GM13977 (cell line): ENCODE results near the gene ZFAND3.
"Not testable (repeated sequence)": the region's sequence is repeated elsewhere in the genome, so short reads cannot be mapped to it uniquely, and the experiment has no call there.

Experiments
- DNase-seq: peaks from one replicate; pipeline ENCODE4 v3.0.0; 2012; ENCODE audit warnings: low spot score
- in situ Hi-C: fragments of 300-500 bp; cut with MboI; formaldehyde crosslinking; loops from one replicate; pipeline ENCODE4 v1.12.0; 2022; ENCODE audit warnings: low sequenced_read_pairs, low pct_unique_long_range_greater_than_20kb, mixed read lengths, inconsistent platforms; ENCODE audit not compliant: unreplicated experiment
- TF ChIP-seq, protein P1 (sequence below): IDR thresholded peaks from 2 replicates; pipeline ENCODE4 v1.5.1; 2012; ENCODE audit warnings: mild to moderate bottlenecking, control low read depth; ENCODE audit not compliant: insufficient read depth; ENCODE audit errors: extremely low read depth, missing control alignments

The ZFAND3 gene

GRCh38 chr6:37889051-37889450 is 69.5 kb downstream of the ZFAND3 start:
- in situ Hi-C loops: no loop called here
- TF ChIP-seq, protein P1, sequence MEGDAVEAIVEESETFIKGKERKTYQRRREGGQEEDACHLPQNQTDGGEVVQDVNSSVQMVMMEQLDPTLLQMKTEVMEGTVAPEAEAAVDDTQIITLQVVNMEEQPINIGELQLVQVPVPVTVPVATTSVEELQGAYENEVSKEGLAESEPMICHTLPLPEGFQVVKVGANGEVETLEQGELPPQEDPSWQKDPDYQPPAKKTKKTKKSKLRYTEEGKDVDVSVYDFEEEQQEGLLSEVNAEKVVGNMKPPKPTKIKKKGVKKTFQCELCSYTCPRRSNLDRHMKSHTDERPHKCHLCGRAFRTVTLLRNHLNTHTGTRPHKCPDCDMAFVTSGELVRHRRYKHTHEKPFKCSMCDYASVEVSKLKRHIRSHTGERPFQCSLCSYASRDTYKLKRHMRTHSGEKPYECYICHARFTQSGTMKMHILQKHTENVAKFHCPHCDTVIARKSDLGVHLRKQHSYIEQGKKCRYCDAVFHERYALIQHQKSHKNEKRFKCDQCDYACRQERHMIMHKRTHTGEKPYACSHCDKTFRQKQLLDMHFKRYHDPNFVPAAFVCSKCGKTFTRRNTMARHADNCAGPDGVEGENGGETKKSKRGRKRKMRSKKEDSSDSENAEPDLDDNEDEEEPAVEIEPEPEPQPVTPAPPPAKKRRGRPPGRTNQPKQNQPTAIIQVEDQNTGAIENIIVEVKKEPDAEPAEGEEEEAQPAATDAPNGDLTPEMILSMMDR: no peak
- DNase-seq: no peak

DNA sequence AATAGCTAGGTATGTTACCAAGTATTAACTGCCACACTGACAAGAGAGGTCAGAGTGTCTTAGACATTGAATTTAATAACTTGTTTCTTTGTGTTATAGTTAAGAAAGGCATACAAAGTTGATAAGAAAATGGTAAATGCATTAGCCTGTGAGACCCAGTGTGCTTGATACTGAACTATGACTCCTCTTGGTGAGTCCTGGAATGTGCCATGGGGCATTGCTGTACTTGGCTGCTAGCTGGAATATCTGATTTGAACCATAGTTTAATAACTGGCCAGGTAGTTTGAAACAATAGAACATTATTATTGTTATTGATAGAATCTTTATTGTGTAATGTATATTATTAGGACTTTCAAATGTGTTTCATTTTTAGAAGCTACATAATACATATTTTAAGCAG is 70.0 kb downstream of the ZFAND3 start:
- DNase-seq: no peak
- TF ChIP-seq, protein P1: no peak
- in situ Hi-C loops: no loop called here

GRCh38 chr6:37891072-37891471 is 71.5 kb downstream of the ZFAND3 start:
- TF ChIP-seq, protein P1: no peak
- in situ Hi-C loops: no loop called here
- DNase-seq: no peak

DNA sequence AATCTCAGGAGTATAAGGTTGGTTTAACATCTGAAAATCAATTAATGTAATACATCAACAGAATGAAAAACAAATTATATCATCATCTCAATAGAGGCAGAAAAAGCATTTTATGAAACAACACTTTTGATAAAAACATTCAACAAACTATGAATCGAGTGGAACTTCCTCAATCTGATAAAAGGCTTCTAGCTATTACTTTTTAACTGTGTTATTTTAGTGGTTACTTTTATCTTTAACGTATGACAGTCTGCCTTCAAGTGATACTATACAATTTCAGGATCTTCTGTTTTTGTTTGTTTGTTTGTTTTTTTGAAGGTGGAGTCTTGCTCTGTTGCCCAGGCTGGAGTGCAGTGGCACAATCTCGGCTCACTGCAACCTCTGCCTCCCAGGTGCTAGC is 73.7 kb downstream of the ZFAND3 start:
- in situ Hi-C loops: no loop called here
- TF ChIP-seq, protein P1: no peak
- no peak for DNase-seq

- DNase-seq, in situ Hi-C loops: not testable (repeated sequence)
Observed at GRCh38 chr6:37893734-37894133, 74.2 kb downstream of the ZFAND3 start.

DNA sequence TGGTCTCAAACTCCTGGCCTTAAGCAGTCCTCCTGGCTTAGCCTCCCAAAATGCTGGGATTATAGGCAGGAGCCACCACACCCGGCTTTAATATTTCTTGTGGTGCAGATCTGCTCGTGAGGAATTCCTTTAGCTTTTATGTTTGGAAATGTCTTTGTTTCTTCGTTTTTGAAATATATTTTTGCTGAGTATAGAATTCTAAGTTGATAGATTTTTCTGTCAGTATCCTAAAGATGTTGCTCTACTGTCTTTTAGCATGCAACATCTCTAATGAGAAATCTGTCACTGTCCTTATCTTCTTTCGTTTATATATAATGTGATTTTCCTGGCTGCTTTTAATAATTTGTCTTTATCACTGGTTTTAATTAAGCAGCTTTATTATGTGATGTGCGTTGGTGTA is 75.1 kb downstream of the ZFAND3 start:
- no peak for DNase-seq
- TF ChIP-seq, protein P1: no peak
- in situ Hi-C loops: no loop called here

- TF ChIP-seq, protein P1: no peak
- in situ Hi-C loops: no loop called here
- no peak for DNase-seq
Observed at GRCh38 chr6:37897321-37897720, 77.8 kb downstream of the ZFAND3 start.
